Thoracic aorta (tissue), 2 donors: ENCODE results near the gene BABAM1. TPM values are rescaled to one million over a fixed set of nuclear protein-coding genes. Genes with fewer than 3 reads are reported as not detected.

Experiments used
- ATAC-seq: fragments of 150-250 bp; one replicate; pipeline ENCODE4 v1.8.0; 2017; ENCODE audit warnings: low read depth; ENCODE audit not compliant: insufficient number of reproducible peaks, low FRiP score
- DNase-seq: peaks from one replicate; pipeline ENCODE4 v3.0.0-alpha.2; 2020; ENCODE audit warnings: low spot score
- H3K27ac ChIP-seq, 2 donors: fragments of 200-600 bp; sonication (generic); 1 replicate in 1 of 2; 2 replicates in 1 of 2; pipeline ENCODE4 v1.5.1; 2016; ENCODE audit warnings: mild to moderate bottlenecking in 2 of 2, moderate library complexity in 2 of 2
- H3K27me3 ChIP-seq: fragments of 200-600 bp; sonication (generic); replicated peaks from 2 replicates; pipeline ENCODE4 v1.6.0; 2016; ENCODE audit warnings: mild to moderate bottlenecking; ENCODE audit not compliant: insufficient read depth
- H3K36me3 ChIP-seq: fragments of 200-600 bp; sonication (generic); one replicate; pipeline ENCODE4 v1.5.1; 2016
- H3K4me1 ChIP-seq, 2 donors: fragments of 200-600 bp; sonication (generic); 1 replicate in 1 of 2; 2 replicates in 1 of 2; pipeline versions ENCODE4 v1.5.1 to v1.6.0; 2016; ENCODE audit warnings: low read depth in 2 of 2, mild to moderate bottlenecking in 1 of 2; ENCODE audit not compliant: control insufficient read depth in 1 of 2
- H3K4me3 ChIP-seq: fragments of 200-600 bp; sonication (generic); 2 replicates; pipeline ENCODE4 v1.5.1; 2016; ENCODE audit warnings: mild to moderate bottlenecking
- H3K9me3 ChIP-seq: fragments of 200-600 bp; sonication (generic); 2 replicates; pipeline ENCODE4 v1.5.1; 2016
- CTCF ChIP-seq: fragments of 200-600 bp; sonication (generic); IDR thresholded peaks from one replicate; pipeline ENCODE4 v1.5.1; 2019; ENCODE audit warnings: antibody characterized with exemption
- total RNA-seq, 2 donors: library from RNA; depleted of rRNA; stranded (reverse); fragments of >200 nt; gene quantifications; one replicate each; pipeline versions ENCODE4 v1.1.0 to v1.2.3, GENCODE V29; 2016

BABAM1 gene
- total RNA-seq, 2 donors from 2014 or later = 55.2 to 87.2 TPM

DNA sequence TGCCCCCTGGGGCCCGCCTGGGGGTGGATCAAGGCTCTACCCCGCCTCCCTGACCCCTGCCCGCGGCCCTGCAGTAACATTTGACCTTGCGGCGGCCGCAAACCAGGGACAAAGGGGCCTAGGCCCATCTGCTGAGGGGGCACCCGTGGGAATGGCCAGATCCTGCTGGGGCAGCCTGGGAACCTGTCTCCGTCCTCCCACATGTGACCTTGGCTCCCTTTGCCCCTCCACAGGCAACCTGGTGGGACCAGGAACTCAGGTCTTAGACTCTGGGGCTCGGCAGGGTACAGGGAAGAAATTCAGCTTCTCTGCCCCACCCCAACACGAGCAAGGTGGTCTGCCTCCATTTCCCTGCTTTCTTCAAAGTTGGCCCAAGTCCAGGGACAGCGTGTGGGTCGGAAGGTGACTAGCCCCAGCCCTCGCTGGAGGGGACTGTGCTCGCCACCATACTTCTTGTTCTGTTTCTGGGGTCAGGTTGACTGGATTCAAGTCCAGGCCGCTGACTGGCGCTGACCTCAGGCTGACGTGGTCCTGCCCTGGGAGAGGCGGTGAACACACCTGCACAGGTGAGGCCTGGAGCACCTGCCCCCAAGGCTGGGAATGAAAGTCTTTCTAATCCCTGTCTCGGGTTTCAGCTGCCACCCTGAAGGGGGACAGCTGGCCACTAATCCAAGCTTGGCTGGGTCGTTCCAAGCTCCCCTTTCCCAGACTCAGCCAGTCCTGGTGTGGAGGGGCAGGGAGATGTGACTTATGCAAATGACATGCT lies 19.0 kb upstream of the BABAM1 start:
- H3K4me1 ChIP-seq = peaks cover 0 to 18% of the 10 kb centered on the region in 2 donors
- ATAC-seq (no peak), DNase-seq (no peak)
- H3K27me3 ChIP-seq = no peaks in the 10 kb centered on the region
- H3K27ac ChIP-seq = no peak overlapping the region
- no peaks in the 10 kb centered on the region for H3K9me3 ChIP-seq
- no peak overlapping the region for H3K4me3 ChIP-seq
- no peaks in the 10 kb centered on the region for H3K36me3 ChIP-seq
- TF ChIP-seq CTCF = no peak

- no peaks in the 10 kb centered on the region for H3K27me3 ChIP-seq
- ATAC-seq = no peak
- no peak for TF ChIP-seq CTCF
- peaks cover 0 to 10% of the 10 kb centered on the region in 2 donors for H3K4me1 ChIP-seq
- H3K4me3 ChIP-seq = no peak overlapping the region
- no peaks in the 10 kb centered on the region for H3K9me3 ChIP-seq
- H3K27ac ChIP-seq = no peak overlapping the region
- H3K36me3 ChIP-seq = no peaks in the 10 kb centered on the region
- DNase-seq = no peak
These were observed 17.2 kb upstream of the BABAM1 start for GRCh38 chr19:17249887-17250548.

GRCh38 chr19:17254636-17255035 lies 12.6 kb upstream of the BABAM1 start:
- Histone ChIP-seq H3K9me3 (no peaks in the 10 kb centered on the region), H3K27ac (no peak overlapping the region), H3K4me3 (no peak overlapping the region), H3K27me3 (no peaks in the 10 kb centered on the region), H3K36me3 (no peaks in the 10 kb centered on the region), H3K4me1 (no peaks in the 10 kb centered on the region)
- no peak for TF ChIP-seq CTCF
- no peak for ATAC-seq
- no peak for DNase-seq

- H3K4me3 ChIP-seq = no peak overlapping the region
- no peaks in the 10 kb centered on the region for H3K9me3 ChIP-seq
- DNase-seq (no peak), ATAC-seq (no peak)
- TF ChIP-seq CTCF = no peak
- H3K27me3 ChIP-seq = no peaks in the 10 kb centered on the region
- no peaks in the 10 kb centered on the region for H3K4me1 ChIP-seq
- H3K27ac ChIP-seq = no peak overlapping the region
- no peaks in the 10 kb centered on the region for H3K36me3 ChIP-seq
These were observed 12.1 kb upstream of the BABAM1 start for GRCh38 chr19:17255150-17255621.

DNA sequence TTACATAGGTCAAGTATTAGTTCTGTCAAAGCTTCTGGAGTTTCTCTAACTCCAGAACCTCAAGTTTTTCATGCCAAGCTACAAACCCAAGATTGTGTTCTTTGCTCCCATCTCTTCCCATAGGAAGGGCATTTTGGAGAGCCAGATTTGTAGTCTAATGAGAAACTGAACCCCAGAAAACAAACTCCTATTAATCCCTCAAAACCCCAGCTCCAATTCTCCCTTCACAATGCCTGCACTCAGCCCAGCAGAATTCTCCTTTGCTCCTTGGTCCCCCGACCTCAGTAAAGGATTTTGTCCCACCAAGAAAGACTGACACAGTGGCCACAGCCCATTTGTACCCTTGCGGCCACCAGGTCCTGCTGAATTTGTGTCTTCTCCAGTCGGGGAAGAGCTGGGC lies 11.1 kb upstream of the BABAM1 start:
- Histone ChIP-seq H3K4me1 (no peaks in the 10 kb centered on the region), H3K27ac (no peak overlapping the region), H3K36me3 (no peaks in the 10 kb centered on the region), H3K9me3 (no peaks in the 10 kb centered on the region), H3K27me3 (no peaks in the 10 kb centered on the region), H3K4me3 (no peak overlapping the region)
- no peak for TF ChIP-seq CTCF
- no peak for ATAC-seq
- DNase-seq = no peak
